ENCODE measurements around the gene SLC35B2.
A peak's percentile ranks its signal among the peaks of the same experiment; 100 is the strongest.

Gene SLC35B2, protein sequence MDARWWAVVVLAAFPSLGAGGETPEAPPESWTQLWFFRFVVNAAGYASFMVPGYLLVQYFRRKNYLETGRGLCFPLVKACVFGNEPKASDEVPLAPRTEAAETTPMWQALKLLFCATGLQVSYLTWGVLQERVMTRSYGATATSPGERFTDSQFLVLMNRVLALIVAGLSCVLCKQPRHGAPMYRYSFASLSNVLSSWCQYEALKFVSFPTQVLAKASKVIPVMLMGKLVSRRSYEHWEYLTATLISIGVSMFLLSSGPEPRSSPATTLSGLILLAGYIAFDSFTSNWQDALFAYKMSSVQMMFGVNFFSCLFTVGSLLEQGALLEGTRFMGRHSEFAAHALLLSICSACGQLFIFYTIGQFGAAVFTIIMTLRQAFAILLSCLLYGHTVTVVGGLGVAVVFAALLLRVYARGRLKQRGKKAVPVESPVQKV

DNA sequence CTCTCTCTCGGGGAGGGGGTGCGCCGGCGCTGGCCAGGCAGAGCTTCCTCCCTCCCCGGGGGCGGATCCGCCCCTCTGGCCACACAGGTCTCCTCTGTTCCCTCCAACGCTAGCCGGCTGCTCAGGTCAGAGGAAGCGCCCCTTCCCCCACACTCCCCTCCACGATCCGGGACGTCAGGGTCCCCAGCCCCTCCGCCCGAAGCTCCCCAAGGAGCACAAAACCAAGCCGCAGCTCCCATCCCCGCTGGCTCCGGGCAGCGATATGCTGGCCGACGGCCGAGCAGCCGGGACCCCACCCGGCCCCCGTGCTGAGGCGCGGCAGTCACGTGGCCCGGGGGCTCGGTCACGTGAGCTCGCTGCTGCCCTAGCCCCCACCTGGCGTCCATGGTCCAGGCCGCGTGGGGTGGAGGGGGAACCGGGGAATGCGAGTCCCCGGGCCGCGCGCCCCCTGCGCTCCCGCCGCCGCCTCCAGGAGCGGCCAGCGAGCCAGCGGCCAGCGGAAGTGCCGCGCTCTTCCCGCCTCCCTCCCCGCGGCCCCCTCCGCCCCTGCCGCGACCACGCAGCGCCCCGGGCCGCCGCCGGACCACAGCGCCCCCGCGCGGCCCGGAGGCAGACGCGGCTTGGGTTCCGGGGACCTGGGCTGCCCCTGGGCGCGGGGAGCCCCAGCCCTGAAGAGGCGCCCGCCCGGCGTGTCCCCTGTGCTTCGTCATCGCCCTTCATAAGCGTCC, at the start of gene SLC35B2:
Gene SLC35B2, minus strand, starts transcription at position 504 of the 728 bp plus-strand sequence. Its CDS starts 118 bp downstream, at position 386.
- peak in 57 of 58 donors; percentile 18 to 94 (median 87) for DNase-seq

DNA sequence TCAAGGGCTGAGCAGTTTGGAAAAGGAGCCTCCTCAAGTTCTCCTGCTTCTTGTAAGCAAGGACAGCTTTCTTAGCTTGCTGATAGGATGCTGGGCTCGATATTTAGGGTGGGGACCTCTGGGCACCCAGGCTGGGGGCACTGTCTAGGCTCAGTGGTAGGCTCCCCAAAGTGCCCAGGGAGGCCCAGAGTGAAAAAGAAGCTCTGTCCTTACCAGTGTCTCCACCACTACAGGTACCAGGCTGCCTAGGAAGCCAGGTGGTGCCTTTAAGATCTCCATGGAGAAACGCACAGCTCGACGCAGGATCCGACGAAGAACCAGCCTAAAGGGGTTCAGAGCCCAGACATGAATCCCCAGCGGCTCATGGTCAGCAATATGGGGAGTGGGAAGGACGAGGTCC, 49.4 kb upstream of the SLC35B2 start:
- DNase-seq, result no peak

DNA sequence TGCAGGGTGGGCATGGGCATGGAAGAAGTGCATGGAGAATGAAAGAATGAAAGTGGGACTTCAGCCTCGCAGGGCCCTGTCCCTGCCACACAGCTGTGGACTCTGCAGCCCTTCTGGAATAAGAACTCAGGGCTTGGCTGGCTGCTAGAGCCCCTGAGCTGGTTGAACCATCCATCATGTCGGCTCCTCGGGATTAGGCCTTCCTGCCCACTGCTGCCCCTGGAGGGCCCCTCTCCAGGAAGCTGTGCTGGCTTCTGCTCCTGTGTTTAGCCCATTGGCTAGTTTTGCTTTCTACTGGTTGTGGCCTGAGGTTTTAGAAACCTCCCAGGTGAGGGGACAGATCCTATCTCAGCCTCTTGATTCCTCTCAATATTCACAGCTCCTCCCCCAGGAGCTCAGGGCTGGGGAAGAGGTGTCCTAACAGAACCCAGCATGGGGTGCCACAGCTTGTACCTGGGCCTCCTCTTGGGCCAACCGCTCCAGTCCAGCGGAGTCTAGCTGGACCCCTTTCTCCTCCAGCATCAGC, 47.9 kb upstream of the SLC35B2 start:
- DNase-seq, result no peak

DNA sequence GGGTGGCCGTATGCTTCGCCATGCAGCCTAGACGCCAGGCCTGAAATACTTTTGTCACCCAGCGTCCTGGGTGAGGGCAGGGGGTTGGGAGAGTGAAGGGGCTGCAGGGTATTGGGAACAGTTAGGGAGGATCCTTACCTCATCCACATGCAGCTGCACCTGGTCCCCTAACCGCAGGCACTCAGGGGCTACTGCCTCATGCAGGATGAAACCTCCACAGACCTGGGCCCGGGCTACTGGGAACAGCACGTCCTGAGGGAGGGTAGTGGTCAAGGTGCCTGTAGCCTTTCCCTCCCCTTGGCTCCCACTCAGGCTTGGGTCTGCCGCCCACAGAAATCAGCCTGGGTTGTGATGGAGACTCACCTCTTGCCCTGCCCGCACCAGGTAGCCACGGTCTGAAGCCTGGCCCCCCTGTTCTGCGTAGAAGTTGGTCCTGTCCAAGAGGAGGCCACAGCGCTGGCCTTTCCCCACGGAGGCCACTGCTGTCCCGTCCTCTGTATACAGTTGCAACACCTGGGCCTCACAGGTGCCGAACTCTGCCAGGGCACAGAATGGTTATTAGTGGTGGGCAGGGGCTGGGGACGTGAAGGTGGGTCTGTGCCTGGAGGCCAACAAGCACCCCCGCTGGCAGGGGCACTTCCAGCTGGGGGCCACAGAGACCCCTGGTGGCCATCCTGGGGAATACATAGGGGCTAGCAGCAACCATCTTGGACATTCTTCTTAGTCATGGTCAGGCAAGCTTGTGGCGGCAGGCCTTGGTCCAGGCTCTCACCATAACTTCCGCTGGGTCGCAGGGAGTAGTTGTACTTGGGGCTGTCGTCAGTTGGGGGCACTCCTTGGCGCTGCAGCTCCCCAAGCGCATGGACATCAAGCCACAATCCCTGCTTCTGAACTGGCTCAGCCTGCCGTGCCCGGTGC, 47.2 kb upstream of the SLC35B2 start:
- peak in 15 of 58 donors; percentile 9 to 40 (median 12) for DNase-seq

GRCh38 chr6:44303842-44304241, 46.5 kb upstream of the SLC35B2 start:
- no peak for DNase-seq

GRCh38 chr6:44302856-44303255, 45.5 kb upstream of the SLC35B2 start:
- DNase-seq, result no peak

GRCh38 chr6:44301782-44302564, 44.6 kb upstream of the SLC35B2 start:
- DNase-seq, result no peak

DNA sequence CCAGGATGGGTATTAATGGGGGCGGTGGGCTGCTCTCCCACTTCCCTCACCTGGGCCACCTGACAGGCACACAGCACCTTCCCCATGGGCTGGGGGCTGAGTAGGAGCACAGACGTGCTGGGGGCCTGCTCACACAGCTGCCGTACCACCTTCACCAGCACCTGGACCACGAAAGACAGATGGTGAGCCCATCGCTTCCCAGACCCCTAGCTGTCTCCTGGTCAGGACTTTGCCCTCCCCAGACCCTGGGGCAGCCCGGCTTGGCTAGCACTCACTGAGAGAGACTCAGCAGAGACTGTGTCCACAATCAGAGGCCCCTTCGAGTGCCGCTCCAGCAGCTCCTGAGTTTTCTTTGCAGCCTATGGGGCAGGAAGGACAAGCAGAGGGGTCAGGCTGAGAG, 43.8 kb upstream of the SLC35B2 start:
- no peak for DNase-seq

GRCh38 chr6:44300292-44300823, 43.0 kb upstream of the SLC35B2 start:
- no peak for DNase-seq

DNA sequence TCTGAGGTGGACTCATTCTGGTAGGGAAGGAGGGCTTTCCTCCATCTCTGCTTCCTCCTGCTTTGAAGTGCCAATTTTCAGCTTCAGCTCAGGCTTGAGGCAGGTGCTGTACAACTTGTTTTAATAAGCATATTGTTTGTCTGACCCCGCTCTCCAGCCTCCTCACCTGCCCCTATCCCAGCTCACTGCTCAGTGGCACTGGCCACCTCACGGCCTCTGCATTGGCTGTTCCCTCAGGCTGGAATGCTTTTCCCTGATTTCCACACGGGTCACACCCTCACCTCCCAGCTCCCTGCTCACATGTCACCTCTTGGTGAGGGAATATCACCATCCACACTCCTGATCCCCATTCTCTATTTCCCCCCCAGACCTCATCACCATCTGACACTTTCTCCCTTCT, 41.5 kb upstream of the SLC35B2 start:
- no peak for DNase-seq

DNA sequence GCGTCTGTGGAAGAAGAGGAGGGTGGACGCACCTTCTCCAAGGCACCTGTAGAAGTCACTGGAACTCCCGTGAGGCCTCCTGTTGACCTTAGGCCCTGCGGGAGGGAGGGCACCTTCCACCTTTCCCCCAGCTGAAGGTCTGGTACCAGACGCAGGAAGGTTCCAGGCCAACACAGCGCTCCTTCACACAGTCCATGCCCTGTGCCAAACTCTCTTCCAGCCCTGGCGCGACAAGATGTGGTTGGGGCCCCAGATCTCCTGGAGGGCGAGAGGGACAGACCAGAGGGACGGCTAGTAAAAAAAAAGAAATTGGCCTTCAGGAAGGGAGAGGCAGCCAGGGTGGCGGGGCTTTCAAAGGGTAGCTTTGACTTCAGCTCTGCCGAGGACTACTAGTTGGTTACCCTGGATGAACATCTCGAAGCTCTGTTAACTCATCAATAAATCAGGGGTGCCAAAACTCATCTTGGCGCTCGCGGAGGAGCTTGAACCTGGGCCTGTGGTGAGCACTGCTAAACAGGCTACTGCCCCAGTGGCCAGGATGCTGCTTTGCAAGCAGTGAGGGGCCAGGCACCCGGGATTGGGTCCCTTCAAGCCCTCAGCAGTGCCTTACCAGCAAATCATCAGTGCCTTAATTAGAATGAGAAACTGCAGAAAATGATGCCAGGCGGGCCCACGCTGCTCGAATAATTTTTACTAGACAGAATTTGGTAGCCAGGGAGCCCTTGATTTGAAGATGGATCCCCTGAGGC, 40.9 kb upstream of the SLC35B2 start:
- DNase-seq, result peak in 1 of 58 donors; percentile 34

DNA sequence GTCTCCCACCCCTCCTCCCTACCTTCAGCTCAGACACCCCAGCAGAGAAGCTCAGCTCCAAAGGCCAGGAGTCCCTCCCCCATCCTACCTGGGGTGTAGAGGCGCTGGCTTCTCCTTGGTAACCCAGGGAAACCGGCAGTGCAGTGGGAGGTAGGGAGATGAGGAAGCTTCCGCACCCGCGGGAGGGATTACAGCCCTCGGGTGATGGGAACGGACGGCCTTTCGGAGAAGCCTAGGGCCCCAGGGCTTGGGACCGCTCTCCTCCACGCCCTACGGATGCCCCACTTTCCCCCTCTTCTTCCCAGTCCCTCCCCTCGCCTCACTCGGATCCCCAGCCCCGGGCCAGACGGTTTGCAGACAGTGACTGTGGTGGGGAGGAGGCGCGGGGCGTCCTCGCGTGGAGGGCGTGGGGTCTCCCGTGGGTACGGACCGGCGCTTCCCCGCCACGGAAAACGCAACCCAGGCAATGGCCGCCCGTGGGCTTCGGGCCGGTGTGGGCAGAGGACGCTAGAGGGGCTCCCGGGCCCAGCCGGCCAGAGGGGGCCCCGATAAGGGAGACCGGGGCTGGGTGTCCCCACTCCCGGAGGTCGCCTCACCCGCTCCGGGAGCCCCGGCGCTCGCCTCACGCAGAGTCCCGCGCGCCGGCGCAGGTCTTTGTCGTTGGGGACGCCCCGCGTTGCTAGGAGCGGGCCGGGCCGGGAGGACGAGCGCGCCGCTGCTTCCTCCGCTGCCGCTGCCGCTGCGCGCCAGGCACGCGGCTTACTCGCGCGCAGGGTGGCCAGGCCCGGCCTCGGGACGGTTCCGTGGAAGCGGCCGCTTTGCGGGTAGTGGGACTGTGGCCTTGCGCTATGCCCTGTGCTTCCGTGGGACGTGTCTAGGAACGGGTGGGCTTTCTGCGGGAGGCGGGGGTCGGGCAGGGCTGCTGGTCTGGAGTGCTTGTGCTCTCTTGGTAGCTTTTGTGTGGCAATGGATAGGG, 40.0 kb upstream of the SLC35B2 start:
- DNase-seq, result peak in 34 of 58 donors; percentile 16 to 73 (median 40)

DNA sequence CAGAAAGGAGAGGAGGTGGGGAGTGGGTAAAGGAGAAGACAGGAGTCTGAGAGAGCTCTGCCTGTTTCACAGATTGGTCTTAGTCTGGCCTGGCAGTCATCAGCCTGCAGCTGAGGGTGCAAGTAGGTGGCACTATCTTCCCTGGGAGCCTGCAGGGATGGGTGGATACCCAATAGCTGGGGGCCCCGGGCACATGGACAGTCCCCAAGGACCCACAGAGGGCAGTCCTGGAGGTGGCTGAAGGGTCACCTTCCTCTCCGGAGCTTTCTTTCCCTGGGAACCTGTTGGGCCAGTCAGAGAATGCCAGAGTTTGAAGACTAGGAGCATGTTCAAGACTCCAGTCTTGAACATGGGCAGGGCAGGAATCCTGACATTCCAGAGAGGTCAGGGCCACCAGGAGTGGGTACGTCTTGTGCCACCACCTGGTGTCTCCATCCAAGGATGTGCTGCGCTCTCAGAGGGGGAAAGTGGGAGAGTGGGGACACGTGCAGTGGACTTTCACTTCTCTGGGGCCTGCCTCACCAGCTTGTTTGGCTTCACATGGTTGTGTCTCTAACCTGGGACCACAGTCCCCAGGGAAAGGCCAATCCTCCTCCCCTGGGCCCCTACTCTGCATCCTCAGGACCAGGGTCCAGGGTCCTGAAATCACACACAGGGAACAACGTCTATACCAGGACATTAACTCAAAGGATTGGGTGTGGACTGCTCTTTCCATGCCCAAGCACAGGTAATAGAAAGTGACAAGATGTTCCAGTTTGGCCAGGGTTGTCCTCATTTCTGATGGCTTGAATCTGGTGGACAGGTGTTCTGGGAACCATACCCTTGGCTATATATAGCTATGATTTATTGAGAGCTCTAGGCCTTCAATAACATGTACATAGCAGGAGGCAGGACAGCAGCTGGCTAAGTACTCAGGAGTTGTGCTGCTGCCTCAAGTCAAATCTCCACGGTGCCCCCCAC, 37.8 kb upstream of the SLC35B2 start:
- DNase-seq, result no peak

- DNase-seq, result no peak
Measured at GRCh38 chr6:44292661-44293365, 35.5 kb upstream of the SLC35B2 start.

DNA sequence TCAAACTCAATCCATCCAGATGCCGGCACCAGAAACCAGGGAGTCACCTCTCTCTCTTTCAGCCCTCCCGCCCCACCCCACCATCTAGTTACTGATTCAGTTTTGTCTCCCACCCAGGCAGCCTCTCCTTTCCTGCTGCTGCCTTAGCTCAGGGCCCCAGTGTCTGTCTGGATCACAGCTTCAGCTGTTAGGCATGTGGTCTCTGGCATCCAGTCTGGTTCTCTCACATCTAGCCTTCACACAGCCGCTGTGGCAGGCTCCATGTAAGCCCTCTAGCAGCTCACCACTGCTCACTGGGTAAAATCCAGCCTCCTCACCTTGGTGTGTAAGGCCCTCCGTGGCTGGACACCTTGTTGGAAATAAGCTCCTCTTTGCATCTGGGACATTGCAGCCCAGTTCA, 34.5 kb upstream of the SLC35B2 start:
- no peak for DNase-seq

GRCh38 chr6:44289726-44290260, 32.5 kb upstream of the SLC35B2 start:
- DNase-seq, result peak in 45 of 58 donors; percentile 16 to 86 (median 56)

All from anterior cingulate cortex (tissue), 58 donors.